Stimulated activated CD4-positive, alpha-beta T cell treated with anti-CD3 and anti-CD28 coated beads, Interleukin-12 subunit alpha, Interleukin-12 subunit beta, amount 100 ng/mL, for 48 hours (primary cell): ENCODE results near the gene C1QTNF5.

ENCODE experiments used
- DNase-seq, 3 donors: peaks; one replicate each; pipeline ENCODE4 v3.0.0-alpha.2; 2020; ENCODE audit warnings: low read depth in 2 of 3, low spot score in 1 of 3

The C1QTNF5 gene

DNA sequence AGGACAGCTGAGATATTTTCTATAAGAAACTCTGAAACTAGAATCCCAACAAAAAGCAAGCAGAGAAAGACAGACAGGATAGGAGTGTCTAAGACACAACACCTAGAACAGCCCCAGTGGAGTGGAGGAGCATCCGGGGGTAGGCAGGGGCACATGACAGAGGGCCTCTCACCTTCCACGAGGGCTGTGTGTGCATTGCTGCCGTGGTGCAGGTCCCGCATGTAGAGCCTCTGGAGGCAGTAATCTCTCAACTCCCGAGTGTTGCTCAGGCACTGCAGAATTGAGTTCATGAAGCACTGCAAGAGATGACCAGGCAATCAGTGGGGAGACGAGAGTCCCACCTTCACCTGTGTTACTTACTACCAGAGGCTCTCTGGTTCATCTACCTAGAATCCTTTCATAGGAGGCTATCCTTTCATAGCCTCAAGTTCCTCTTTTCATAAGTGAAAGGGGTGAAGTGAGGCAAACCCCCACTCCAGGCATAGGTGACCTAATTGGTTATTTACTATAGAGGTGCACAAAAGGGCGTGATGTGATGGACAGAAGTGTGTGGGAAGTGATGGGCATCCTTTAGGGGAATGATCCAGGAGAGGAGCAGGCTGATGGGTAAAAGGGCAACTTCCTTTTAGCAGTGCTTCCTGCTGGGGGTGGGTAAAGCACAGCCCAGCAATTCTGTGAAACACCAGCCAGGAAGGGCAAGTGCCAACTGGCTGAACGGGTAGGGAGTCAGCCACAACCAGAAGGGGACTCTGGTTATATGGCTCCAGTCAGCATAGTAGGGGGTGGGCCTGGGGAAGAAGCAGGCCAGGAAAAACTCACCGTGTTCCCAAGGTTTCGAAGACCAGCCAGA lies 18.9 kb upstream of the C1QTNF5 start:
- DNase-seq, result no peak

DNA sequence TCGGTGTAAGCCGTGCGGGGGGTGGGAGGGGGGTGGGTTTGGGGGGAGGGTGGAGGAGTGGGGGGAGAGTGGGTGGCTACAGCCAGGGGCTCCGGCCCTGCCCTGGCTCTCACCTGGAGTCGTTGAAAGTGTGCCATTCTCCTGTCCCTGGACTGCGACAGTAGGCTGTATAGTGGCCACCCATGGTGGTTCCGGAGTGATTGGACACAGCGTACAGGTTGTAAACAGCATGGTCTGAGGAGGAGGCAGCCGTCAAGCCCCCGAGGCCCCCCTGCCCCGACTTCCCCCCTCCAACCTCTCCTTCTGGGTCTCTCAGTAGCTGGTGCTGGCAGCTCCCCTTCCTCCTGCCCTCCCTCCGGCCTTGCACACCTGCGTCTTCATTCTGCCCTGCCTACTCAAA lies 16.4 kb upstream of the C1QTNF5 start:
- no peak for DNase-seq

DNA sequence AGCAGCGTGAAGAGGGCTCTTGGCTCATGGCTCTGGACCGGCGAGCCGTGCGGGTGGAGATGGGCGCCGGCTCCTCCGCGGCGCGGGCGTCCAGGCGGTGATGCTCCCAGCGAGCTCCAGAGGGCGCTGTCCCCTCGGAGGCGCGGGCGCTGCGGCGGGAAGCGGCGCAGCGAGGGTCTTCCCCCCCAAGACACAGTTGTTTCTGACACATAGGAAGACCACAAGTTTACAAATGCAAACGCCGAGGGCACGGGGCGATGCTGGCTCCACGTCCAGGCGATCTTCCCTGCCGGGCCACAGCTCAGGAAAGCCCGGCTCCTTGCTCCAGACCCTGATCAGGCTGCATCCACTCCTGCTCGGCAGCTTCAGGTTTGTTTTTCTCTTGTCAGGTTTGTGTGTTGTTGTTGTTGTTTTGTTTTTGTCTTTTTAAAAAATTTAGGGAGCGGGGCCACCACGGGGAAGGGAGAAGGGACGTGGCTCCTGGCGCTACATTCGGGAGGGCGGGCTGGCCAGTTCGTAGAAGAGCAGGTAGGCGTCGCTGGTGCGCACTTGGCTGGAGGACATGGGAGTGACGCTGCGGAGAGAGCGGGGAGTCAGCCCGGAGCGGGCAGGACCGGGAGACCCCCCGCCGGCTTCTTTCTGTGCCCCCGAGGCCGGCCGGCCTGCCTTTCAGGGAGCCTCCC lies 15.8 kb upstream of the C1QTNF5 start:
- peak in 2 of 3 donors; percentile 64 to 70 for DNase-seq

DNA sequence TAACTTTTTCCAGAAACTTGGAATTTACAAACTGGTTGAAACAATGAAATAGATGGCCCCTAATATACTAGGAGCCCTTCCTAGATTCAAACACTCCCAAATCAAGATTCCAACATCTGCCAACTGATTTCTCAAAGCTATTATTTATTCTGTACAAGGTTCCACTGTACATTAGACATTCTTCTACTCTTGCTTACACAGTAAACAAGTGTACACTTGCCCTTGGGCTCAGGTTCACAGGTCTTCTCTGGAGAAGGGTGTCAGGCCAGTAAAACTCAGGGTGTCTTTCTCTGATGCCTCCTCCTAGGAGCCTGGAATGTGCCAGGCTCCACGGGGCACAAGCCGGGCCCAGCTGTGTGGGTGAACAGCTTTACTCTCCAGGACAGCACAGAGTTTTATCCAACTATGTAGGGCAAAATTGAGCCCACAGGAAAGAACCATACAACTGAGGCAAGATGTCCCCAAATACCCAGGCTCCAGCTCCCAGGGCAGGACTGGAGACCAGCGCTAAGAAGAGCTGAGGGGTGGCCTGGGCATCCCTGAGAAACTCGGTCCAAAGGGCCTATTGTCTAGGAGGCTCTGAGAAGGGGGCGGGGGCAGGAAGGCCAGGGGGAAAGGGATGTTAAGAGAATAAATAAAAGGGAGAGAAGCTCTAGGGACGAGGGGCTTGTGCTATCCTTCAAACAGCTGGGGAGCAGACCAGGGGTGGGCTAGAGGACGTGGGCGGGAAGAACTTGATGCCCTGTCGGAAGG lies 14.6 kb upstream of the C1QTNF5 start:
- DNase-seq, result no peak

DNA sequence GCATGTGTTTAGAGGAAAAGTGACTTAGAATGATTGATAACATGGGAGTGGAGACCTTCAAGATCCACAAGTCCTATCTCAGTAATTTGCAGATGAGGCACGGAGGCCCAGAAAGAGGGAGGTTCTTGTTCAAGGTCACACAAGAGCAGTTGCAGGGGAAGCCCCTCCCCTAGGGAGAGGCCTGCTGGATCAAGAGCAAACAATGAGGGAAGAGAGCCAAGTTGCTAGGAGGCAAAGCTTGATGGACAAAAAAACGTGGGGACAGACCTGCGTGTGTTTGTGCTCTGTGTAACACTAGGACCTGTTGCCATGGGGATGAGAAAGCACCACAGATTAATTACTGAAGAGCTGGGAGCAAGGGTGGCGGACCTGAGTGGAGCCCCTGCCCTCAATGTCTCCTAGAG lies 12.2 kb upstream of the C1QTNF5 start:
- no peak for DNase-seq

DNA sequence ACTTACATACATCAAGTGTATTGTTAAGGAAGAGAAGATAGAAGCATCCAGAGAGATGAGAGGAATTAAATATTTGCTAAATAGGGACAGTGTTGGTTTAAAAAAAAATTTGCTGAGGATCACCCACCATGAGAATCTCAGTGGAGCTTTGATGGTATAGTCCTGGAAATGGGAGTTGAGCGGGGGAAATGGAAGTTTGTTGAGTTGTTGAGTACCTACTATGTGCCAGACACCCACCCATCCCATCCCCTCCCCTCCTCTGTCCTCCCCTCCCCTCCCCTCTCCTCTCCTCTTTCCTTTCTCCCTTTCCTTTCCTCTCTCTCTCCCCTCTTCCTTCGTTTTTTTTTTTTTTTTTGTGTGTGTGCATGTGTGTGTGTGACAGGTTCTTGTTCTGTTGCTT lies 10.5 kb upstream of the C1QTNF5 start:
- no peak for DNase-seq

DNA sequence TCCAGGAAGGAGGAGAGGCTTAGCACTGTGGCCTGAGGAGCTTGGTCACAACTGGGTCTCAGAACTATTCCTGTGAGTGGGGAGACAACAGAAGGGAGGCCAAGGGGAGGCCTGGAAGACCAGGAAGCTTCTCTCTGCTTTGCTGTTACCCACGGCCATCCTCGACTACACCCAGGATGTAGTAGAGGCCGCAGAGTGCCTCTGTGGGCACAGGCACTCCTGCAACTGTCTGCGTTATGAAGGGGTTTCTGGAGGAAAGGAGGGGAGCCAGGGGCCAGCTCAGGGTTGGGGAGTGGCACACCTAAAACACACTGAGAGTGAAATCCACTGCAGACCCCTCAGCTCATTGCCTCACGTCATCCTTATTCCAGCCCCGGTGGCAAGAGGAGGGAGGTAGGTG lies 9.6 kb upstream of the C1QTNF5 start:
- DNase-seq, result no peak

DNA sequence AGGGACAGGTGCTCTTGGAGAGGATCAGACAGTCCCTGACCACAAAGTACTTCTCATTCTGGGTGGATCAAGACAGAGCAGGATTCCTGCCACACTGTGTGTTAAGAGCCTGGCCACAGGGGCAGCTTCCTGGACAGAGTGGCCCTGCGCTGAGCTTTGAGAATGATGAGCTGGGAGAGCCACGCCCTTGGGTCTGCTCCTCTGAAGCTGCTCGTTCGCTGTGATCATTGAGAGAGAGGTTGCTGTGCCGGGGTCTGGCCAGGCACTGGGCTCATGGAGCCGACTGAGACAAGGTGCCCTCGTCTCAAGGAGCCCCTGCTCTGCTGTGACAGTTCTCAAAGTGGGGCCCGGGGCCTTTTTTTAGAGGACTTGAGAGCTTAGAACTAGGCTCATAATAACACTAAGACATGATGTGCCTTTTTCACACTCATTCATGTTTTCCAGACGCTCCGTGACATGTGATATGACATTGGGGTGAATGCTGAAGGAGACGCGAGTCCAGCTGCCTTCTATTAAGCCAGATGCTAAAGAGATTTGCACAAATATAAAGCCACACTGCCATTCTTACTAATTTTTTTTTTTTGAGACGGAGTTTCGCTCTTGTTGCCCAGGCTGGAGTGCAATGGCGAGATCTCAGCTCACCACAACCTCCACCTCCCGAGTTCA lies 7.4 kb upstream of the C1QTNF5 start:
- no peak for DNase-seq

DNA sequence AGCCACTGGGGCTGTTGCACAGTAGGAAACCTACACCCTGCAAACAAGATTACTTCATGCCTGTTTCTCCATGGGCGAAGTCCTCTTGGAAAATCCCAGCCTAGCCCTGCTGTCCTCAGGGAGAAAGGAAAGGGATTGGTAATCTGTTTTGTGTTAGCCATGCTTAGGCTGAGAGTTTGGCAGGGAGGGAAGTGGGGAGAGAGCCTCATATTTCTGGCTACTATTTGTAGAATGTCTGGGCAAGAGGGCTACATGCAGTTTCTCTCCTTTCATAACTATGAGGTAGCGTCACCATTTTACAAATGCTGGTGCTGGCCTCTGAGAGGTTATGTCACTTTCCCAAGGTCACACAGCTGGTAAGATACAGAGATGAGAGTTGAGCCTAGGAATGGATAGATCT lies 6.6 kb upstream of the C1QTNF5 start:
- no peak for DNase-seq

DNA sequence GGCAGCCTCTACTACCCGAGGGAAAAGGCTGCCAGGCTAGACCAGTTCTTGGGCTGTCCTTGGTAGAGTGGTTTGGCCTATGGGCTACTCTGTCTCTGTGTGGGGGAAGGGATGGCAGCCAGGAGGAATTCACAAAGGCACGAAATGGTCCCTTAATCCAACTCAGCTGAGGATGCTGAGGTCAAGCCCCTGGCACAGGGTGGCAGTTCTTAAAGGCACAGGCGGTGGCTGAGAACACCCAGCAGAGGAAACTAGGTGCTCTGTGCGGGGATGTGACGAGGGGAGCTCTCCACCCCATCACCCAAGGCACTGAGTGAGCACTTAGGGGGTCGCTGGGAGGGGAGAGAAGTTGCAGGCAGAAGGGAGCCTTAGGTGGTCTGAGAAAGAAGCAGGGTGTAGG lies 5.9 kb upstream of the C1QTNF5 start, which contains the start of gene MFRP:
TSS of gene MFRP (minus strand) at position 101 of the 400 bp plus-strand sequence. CDS start 192 bp downstream, outside the sequence.
- no peak for DNase-seq

DNA sequence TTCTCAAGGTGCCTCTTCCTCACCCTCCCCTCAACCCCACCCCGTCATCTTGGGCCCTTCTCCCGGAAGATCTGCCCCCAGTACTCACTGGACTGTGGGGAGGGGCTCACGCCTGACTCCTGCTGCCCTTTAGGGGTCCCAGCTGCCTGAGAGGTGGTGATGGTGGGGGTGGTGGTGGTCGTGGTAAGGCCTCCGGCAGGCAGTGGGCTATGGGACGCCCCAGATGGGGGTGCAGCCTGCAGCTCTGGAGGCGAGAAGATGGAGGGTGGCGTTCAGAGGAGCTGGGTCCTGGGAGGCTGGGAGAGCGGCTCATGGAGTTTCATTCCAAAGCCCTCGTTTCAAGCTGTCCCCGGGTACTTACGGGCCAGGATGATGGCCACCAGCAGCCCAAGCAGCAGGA lies 5.0 kb upstream of the C1QTNF5 start:
- no peak for DNase-seq

DNA sequence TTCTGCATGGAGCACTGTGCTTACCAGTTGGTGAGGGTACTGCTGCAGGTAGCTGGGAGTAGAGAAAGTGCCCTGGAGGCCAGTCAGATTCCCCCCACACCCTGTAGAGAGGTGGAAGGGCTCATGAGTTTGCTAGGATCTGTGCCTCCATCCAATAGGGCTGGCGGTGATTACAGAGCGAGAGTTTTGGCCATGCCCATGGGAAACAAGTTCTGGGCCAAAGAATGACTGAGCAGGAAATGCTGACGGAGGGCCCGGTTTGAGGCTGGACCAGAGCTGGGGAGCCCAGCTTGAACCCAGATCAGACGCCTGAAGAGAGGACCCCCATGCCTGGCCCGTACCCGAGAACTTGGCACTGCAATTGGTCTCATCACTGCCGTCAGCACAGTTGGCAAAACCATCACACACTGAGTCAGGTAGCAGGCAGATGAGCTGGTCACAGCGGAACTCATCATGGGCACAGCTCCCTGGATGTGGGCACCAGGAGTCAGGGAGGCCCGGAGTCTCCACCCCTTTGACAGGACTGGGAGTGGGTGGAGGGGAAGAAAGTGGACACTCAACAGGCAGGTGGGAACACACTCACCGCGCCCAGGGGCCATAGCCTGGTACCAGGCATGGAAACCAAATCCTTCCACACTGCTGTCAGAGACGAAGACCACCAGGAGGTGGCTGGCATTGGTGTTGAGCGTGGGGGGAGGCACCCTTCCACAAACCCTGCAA lies 3.8 kb upstream of the C1QTNF5 start:
- DNase-seq, result no peak

DNA sequence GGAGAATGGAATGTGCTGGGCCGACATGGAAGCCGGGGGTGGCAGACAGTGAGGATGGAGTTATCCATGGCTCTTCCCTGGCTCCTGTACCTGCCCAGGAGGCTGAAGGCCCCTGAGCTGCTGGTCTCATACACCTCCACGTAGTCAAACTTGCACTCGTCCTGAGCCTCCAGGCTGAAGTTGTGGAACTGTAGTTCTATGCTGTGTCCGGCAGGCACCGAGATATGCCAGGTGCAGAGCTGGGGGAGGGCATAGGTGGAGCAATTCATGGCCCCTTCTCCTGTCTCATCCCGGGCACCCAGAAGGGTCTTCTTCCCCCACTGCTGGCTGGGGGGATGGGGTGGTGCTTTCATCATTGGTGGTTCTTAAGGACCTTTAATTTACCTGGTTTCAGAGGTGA lies 3.0 kb upstream of the C1QTNF5 start:
- DNase-seq, result no peak

DNA sequence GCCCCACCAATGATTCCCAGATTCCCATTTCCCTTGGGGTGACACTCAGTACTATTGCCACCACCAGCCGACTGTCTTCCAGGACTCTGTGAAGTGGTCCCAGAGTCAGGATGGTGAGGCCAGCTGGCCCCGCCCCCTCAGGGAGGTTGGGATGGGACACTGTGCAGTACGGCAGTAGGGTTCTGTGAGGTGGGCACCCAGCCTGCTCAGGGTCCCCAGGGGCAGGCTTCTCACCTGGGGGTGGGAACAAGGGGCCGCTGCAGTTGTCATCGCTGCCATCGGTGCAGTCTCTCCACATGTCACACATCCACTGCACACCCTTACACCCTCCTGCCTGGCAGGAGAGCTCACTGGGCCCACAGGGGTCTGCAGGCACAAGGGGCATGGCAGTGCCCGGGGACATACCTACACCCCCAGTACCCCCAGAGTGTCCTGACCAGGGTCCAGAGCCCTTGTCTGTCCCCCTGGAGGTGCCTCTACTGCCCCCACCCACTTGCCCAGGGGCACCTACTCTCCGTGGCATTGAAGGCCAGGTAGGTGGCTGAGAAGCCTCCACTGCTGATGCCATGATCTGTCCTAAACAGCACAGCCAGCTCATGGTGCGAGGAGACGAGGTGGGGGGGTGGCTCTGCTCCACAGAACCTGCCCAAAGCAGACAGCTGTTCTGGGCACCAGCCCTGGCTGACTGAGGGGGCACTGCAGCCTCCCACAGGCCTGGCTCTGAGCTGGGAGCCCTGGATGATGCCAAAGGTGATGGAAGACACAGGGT lies 1.9 kb upstream of the C1QTNF5 start:
- DNase-seq, result no peak

DNA sequence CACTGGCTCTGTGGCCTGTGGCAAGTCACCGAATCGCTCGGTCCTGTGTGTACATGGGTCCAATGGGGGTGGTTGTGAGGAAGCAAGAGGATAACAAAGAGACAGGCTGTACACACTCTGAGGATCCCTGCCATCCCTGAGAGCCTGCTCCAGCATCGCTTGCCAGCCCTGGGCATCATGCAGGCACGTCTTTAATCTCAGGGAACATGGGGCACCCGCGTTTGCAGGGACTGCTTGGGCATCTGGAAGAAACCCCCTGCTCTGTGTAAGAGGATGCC lies 1.3 kb upstream of the C1QTNF5 start:
- no peak for DNase-seq

DNA sequence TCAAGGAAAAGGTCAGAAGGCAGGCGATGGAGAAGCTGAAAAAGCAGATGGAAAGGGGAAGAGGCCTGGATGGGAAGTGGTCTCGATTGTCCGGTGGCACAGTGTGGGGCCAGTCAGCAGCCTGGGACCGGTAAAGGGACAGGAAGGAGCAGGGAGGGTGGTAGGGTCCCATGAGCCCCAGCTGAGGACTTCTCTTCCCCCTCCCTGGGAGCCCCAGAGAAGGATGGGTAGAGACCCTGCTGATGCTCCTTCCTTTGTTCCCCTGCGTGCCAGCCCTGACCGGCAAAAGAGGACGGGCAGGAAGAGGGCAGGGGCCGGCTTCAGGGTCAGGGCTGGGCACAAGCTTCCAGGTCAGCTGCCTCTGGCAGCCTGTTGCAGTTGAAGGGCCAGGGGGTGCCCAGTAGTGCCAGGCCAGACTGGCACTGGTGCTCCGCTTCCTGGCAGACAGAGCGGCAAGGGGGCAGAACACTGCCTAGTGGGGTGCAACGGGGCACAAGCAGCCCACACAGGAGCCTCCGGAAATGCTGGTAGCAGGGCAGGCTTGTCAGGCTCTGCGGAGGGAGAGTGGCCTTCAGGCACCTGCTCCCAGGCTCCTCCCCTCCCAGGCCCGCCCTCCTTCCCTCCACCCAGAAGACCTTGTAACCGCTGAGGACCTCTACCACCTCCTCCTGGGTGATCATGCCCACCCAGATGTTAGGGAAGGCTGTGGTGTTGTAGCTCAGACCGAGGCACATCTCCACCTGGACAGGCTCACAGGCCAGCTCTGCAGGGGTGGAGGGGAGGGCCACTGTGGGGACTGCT lies 739 bp upstream of the C1QTNF5 start:
- no peak for DNase-seq

DNA sequence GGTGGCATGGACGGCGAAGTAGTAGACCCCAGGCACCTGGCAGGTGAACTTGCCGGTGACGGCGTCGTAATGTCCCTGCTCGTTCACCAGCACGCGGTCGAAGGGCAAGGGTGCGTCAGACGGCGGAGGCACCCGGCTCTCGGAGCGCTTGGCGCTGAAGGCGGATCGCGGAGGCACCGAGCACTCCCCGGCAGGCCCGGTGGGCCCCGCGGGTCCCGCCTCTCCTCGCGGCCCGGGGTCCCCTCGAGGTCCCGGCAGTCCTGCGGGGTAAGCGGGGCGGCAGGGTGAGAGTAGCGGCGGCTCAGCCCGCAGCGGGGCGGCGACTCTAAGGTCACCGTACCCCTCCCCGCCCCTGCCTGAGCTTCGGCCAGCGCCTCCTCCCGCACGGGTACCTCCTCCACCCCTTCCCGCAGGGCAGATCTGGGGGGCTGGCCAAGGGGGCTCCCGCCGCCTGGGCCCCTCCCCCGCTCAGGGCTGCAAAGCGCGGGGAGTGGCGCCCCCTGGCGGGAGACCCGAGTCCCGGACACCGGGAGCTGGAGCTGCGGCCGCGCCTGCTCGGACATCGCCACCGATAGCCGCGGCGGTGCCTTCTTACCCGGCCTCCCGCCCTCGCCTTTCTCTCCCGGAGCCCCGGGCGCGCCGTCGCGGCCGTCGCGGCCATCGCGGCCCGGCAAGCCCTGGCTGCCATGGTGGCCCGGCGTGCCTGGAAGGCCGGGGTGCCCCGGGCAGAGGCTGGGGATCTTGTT lies 921 bp downstream of the C1QTNF5 start:
- no peak for DNase-seq

DNA sequence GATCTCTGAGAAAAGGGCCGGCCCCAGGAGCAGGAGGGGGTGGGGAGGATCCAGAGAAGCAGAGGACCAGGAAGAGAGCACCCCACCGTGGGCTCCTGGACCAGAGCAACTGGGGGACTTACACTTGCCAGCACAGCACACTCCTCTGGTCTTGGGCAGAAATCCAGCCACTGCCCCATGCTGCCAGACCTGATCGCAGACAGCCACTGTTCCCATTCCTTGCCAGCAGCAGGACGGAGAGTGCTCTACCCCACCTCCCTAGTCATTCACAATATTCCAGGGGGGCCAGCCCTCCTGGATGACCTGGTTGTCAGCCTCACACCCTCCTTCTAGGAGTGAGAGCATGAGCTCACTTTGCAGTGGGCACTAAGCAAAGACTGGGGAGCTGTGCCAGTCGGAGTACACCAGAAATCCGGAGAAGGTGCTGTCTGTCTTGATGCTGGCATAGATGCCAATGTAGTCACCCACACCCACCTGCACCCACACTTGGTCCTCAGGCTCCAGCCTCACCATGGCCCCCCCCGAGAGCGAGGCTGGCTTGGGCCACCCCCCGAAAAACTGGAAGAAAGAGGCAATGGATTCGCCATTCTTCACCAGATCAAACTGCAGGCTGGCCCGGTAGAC lies 1.6 kb downstream of the C1QTNF5 start:
- no peak for DNase-seq
